ENCODE results near the gene ARF3.

DNA sequence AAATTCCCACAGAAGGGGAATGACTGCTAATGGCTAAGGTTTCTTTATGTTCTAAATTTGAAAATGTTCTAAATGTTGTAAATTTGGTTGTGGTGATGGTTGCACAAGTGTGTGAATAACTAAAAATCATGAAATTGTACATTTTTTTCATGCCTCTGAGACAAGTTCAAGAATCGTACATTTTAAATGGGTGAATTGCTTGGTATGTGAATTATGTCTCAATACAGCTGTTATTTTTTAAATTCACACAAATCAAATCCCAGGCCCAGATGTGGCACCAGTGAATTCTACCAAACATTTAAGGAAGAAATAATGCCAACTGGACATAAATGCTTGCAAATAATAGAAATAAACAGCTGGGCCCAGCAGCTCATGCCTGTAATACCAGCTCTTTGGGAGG lies 63.0 kb downstream of the ARF3 start:
- TF ChIP-seq, protein P1, sequence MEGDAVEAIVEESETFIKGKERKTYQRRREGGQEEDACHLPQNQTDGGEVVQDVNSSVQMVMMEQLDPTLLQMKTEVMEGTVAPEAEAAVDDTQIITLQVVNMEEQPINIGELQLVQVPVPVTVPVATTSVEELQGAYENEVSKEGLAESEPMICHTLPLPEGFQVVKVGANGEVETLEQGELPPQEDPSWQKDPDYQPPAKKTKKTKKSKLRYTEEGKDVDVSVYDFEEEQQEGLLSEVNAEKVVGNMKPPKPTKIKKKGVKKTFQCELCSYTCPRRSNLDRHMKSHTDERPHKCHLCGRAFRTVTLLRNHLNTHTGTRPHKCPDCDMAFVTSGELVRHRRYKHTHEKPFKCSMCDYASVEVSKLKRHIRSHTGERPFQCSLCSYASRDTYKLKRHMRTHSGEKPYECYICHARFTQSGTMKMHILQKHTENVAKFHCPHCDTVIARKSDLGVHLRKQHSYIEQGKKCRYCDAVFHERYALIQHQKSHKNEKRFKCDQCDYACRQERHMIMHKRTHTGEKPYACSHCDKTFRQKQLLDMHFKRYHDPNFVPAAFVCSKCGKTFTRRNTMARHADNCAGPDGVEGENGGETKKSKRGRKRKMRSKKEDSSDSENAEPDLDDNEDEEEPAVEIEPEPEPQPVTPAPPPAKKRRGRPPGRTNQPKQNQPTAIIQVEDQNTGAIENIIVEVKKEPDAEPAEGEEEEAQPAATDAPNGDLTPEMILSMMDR (IDR thresholded peaks at IDR 0.05; ENCODE audit: low read depth, low read length), result no peak
- TF ChIP-seq EZH2phosphoT487 (IDR thresholded peaks at IDR 0.05; ENCODE audit: low read depth), result no peak

Data from OCI-LY3 (cell line).